Measurements from ENCODE around the gene KCNT2. TPM values are rescaled to one million over a fixed set of nuclear protein-coding genes. Genes with fewer than 3 reads are reported as not detected.

Gene KCNT2
- polyA plus RNA-seq, 2 of the 4 experiments (the other 2 are of a cell fraction): 0.14 to 1.7 TPM

DNA sequence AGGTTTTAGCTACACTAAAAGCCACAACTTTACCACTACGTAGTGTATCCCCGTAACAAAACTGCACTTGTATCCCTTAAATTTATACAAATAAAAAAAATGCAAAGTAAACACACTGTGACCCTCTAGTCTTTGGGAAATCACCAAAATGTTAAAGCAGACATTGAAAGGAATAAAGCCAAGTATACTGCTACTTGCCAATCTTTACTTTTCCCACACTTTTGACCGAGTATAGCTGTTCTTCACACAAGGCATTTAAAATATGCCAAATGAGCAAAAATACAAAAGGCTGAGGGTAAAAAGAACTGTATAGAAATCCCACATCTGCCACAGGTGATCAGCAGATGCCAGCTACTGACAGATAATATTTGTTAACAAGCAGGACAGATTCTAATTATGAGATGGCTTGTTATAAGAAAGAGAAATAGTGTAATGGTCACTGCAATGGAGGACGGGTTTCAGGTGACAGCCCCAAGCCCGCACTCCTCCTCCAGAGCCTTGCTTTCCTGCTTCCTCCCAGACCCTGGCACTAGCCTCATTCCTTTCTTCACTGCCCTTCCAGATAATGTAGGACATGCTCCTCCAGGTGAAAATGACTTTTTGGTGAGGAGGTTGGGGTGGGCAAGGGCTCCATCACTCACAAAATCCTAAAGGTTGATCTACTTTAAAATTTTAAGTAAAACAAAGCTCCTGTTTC is 18.1 kb downstream of the KCNT2 start (continued):
- TF ChIP-seq, protein P1, sequence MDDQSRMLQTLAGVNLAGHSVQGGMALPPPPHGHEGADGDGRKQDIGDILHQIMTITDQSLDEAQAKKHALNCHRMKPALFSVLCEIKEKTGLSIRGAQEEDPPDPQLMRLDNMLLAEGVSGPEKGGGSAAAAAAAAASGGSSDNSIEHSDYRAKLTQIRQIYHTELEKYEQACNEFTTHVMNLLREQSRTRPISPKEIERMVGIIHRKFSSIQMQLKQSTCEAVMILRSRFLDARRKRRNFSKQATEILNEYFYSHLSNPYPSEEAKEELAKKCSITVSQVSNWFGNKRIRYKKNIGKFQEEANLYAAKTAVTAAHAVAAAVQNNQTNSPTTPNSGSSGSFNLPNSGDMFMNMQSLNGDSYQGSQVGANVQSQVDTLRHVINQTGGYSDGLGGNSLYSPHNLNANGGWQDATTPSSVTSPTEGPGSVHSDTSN (IDR thresholded peaks at IDR 0.05): no peak

DNA sequence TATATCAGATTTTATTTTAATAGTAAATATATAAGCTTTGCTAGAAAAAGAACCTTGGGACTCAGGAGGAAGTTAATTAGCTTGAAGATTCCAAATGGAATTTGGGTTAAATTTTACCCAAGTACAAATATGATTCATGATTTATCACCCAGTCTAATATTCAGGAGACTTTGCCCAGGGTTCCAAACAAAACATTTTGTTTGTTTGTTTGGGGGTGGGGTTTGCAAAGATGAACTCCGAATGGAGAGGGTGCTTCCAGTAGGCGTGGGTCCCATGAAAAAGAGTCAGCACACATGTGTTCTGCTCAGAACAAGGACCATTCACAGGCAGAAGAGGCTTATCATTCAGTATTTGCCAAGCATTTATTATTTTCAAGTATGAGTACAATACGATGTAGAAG is 23.5 kb downstream of the KCNT2 start:
- DNase-seq (ENCODE audit: low read depth in 1 of 2, low spot score in 1 of 2) (peak; percentile 10 to 68), ATAC-seq (peak; percentile 34 to 96; a peak in 3 of 6 replicates), FAIRE-seq (no peak)
- TF ChIP-seq ESRRA (IDR thresholded peaks at IDR 0.05; ENCODE audit: borderline replicate concordance, low read length) (no peak), CHD2 (IDR thresholded peaks at IDR 0.05; ENCODE audit: low read length, partially characterized antibody) (no peak), BHLHE40 (IDR thresholded peaks at IDR 0.05; ENCODE audit: low read depth, low read length) (no peak), HOXB5 (CRISPR knock-in tag; IDR thresholded peaks at IDR 0.05) (0 out of 2 replicates have a peak, but pooled peaks have one; percentile 39), POLR2AphosphoS2 (conservative IDR thresholded peaks at IDR 0.05; ENCODE audit: low read length) (no peak), CEBPB (IDR thresholded peaks at IDR 0.05) (no peak), FOSL2 (IDR thresholded peaks at IDR 0.05) (no peak), FOSL2 (CRISPR knock-in tag; IDR thresholded peaks at IDR 0.05) (peak; percentile 70), FOSB (CRISPR knock-in tag; IDR thresholded peaks at IDR 0.05) (no peak), RCOR1 (IDR thresholded peaks at IDR 0.05; ENCODE audit: low read depth, low read length) (no peak), PHF8 (IDR thresholded peaks at IDR 0.05; ENCODE audit: borderline replicate concordance, low read depth) (no peak), POLR2A (IDR thresholded peaks at IDR 0.05; ENCODE audit: low read length) (no peak), MYC (IDR thresholded peaks at IDR 0.05; ENCODE audit: borderline replicate concordance, low read length) (no peak)
- TF ChIP-seq, protein P2, sequence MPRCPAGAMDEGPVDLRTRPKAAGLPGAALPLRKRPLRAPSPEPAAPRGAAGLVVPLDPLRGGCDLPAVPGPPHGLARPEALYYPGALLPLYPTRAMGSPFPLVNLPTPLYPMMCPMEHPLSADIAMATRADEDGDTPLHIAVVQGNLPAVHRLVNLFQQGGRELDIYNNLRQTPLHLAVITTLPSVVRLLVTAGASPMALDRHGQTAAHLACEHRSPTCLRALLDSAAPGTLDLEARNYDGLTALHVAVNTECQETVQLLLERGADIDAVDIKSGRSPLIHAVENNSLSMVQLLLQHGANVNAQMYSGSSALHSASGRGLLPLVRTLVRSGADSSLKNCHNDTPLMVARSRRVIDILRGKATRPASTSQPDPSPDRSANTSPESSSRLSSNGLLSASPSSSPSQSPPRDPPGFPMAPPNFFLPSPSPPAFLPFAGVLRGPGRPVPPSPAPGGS (IDR thresholded peaks at IDR 0.05): no peak
- WGBS (ENCODE audit: missing lambda C conversion rate): 4% methylated on average over 3 of the region's 3 CpGs
- H3K4me1 ChIP-seq: peaks cover 22% of the 10 kb centered on the region
- ChIA-PET CTCF (no interaction called here), POLR2A (no interaction called here)
- H3K4me2 ChIP-seq: peak overlapping the region; percentile 58
- H3K4me3 ChIP-seq: no peak overlapping the region
- peak overlapping the region in 1 of 2 experiments; percentile 37; a peak in 1 of 6 replicates for H3K27ac ChIP-seq
- no peaks in the 10 kb centered on the region for H3K9me3 ChIP-seq

DNA sequence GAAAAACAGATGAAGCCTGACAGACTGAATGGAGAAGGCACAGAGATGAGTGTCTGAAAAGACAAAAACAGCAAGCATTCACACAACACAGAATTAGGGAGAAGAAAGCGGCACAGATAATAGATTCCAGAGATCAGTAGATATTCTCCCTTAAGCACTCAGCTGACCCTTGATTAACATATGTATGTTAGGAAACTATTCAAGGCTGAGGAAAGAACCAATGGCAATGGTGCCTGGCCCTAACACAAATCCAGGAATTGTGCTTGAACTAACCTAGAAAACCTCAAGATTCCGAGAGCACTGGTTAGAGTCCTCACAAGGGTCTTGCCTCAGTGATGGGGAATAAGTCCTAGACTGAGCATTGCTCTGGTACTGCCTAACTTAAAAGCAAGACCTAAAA is 30.9 kb downstream of the KCNT2 start:
- no peak for FAIRE-seq
- CTCF ChIA-PET: interaction anchor here (0.7 kb wide), 1 partner anchor 111 kb away, joined by 3 read pairs; no protein-coding TSS in a partner anchor
- no peak for TF ChIP-seq RARB (CRISPR knock-in tag; IDR thresholded peaks at IDR 0.05)
- no peak for TF ChIP-seq HEYL (CRISPR knock-in tag; IDR thresholded peaks at IDR 0.05)
- TF ChIP-seq RAD21 (conservative IDR thresholded peaks at IDR 0.05 in 1 of 2, IDR thresholded peaks at IDR 0.05 in 1 of 2): no peak
- no peak for TF ChIP-seq CHD4 (IDR thresholded peaks at IDR 0.05; ENCODE audit: borderline replicate concordance)
- TF ChIP-seq, protein P3, sequence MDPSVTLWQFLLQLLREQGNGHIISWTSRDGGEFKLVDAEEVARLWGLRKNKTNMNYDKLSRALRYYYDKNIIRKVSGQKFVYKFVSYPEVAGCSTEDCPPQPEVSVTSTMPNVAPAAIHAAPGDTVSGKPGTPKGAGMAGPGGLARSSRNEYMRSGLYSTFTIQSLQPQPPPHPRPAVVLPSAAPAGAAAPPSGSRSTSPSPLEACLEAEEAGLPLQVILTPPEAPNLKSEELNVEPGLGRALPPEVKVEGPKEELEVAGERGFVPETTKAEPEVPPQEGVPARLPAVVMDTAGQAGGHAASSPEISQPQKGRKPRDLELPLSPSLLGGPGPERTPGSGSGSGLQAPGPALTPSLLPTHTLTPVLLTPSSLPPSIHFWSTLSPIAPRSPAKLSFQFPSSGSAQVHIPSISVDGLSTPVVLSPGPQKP (IDR thresholded peaks at IDR 0.05; ENCODE audit: low read depth, low read length): no peak
- no peak for TF ChIP-seq MAFK (IDR thresholded peaks at IDR 0.05; ENCODE audit: partially characterized antibody)
- no peak for TF ChIP-seq PHF8 (IDR thresholded peaks at IDR 0.05; ENCODE audit: borderline replicate concordance, low read depth)
- TF ChIP-seq, protein P1 (IDR thresholded peaks at IDR 0.05): no peak
- TF ChIP-seq, protein P2 (IDR thresholded peaks at IDR 0.05): no peak
- no peak for TF ChIP-seq EHF (CRISPR knock-in tag; IDR thresholded peaks at IDR 0.05)
- no peak for TF ChIP-seq BHLHE40 (IDR thresholded peaks at IDR 0.05; ENCODE audit: low read depth, low read length)
- TF ChIP-seq POLR2AphosphoS2 (conservative IDR thresholded peaks at IDR 0.05; ENCODE audit: low read length): no peak
- TF ChIP-seq CBX8 (IDR thresholded peaks at IDR 0.05): no peak
- TF ChIP-seq SREBF2 (IDR thresholded peaks at IDR 0.05): no peak
- TF ChIP-seq FOSB (CRISPR knock-in tag; IDR thresholded peaks at IDR 0.05): no peak
- no peak for TF ChIP-seq RFX5 (IDR thresholded peaks at IDR 0.05)

More for the DNA sequence above, 30.9 kb downstream of the KCNT2 start:
- H3K4me3 ChIP-seq: no peak overlapping the region
- DNase-seq (ENCODE audit: low read depth in 1 of 2, low spot score in 1 of 2) (no peak), ATAC-seq (no peak)
- H3K4me2 ChIP-seq: no peak overlapping the region
- H3K27ac ChIP-seq: no peak overlapping the region
- POLR2A ChIA-PET: no interaction called here
- no peaks in the 10 kb centered on the region for H3K9me3 ChIP-seq
- 76% methylated on average over 2 of the region's 2 CpGs for WGBS (ENCODE audit: missing lambda C conversion rate)
- H3K4me1 ChIP-seq: no peaks in the 10 kb centered on the region

Measured in A549 (cell line).